ENCODE results near the gene FMN1. TPM values are rescaled to one million over a fixed set of nuclear protein-coding genes. Genes with fewer than 3 reads are reported as not detected.

Gene FMN1
- total and polyA plus RNA-seq, 3 donors from 2014 or later = 17.7 to 53.7 (median 47.4) TPM

DNA sequence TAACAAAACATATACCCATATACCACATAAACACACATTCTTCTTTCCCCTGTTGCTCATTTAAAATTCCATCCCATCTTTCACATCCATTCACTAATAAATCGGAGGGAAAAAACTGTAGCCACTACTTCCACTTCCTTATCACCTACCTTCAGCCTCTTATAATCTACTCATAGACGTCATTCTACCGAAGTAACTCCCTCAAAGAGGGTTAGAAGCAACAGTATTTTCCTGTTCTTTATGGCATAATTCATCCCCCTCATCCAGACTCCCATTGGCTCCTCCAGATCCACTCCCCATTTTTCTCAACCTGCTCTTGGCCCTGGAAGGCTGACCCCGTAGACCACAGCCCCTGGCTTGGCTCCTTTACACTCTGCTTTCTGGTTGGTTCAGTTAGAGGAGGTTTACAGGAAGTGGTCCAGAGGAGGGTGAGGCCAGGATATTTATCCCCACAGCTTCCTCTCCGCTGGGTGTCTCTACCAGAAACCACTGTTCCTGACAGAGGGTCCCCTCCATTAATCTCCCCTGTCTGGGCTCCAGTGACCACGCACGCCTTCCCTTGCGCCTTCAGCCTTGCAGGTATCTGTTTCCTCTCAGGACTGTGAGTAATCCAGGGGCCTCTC is 46.3 kb downstream of the FMN1 start:
- H3K4me3 ChIP-seq = no peak overlapping the region
- intact Hi-C loops (cut with DNase I; ENCODE audit: low total_unique reads) = no loop called here

DNA sequence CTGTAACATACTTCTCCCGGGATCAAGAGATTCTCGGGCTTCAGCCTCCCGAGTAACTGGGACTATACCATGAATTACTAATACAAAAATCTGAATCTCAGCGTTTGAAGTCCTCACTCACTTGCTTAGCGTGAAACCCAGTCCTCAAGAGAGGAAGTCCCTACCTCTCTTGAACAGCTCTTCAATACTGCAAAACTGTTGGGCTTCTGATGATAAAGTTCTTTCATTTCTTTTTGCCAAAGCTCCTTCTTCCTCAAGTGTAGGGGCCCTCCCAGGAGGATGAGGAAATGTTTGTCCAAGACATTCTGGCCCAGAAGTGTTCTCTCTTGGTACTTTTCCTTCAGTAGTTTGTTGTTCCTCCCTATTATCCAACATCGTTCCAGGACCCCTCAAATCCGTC is 48.5 kb downstream of the FMN1 start:
- TF ChIP-seq, protein P1, sequence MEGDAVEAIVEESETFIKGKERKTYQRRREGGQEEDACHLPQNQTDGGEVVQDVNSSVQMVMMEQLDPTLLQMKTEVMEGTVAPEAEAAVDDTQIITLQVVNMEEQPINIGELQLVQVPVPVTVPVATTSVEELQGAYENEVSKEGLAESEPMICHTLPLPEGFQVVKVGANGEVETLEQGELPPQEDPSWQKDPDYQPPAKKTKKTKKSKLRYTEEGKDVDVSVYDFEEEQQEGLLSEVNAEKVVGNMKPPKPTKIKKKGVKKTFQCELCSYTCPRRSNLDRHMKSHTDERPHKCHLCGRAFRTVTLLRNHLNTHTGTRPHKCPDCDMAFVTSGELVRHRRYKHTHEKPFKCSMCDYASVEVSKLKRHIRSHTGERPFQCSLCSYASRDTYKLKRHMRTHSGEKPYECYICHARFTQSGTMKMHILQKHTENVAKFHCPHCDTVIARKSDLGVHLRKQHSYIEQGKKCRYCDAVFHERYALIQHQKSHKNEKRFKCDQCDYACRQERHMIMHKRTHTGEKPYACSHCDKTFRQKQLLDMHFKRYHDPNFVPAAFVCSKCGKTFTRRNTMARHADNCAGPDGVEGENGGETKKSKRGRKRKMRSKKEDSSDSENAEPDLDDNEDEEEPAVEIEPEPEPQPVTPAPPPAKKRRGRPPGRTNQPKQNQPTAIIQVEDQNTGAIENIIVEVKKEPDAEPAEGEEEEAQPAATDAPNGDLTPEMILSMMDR (IDR thresholded peaks at IDR 0.05) = no peak
- no peak for TF ChIP-seq POLR2A (IDR thresholded peaks at IDR 0.05)
- WGBS, 2 donors = 88 to 92% methylated on average over 7 of the region's 7 CpGs
- no peak for DNase-seq
- no peaks in the 10 kb centered on the region for H3K36me3 ChIP-seq (ENCODE audit: low read depth, missing control alignments)
- no peaks in the 10 kb centered on the region for H3K27me3 ChIP-seq
- intact Hi-C loops (cut with DNase I; ENCODE audit: low total_unique reads) = no loop called here
- H3K4me3 ChIP-seq = no peak overlapping the region
- H3K9me3 ChIP-seq = no peaks in the 10 kb centered on the region
- no peak overlapping the region for H3K27ac ChIP-seq
- no peaks in the 10 kb centered on the region for H3K4me1 ChIP-seq

More for the DNA sequence above, 46.3 kb downstream of the FMN1 start:
- Histone ChIP-seq H3K27me3 (no peaks in the 10 kb centered on the region), H3K36me3 (ENCODE audit: low read depth, missing control alignments) (no peaks in the 10 kb centered on the region), H3K27ac (no peak overlapping the region), H3K4me1 (no peaks in the 10 kb centered on the region), H3K9me3 (no peaks in the 10 kb centered on the region)
- no peak for DNase-seq
- TF ChIP-seq, protein P1 (IDR thresholded peaks at IDR 0.05) = no peak
- no peak for TF ChIP-seq POLR2A (IDR thresholded peaks at IDR 0.05)
- WGBS, 2 donors = 68 to 74% methylated on average over 8 of the region's 8 CpGs

DNA sequence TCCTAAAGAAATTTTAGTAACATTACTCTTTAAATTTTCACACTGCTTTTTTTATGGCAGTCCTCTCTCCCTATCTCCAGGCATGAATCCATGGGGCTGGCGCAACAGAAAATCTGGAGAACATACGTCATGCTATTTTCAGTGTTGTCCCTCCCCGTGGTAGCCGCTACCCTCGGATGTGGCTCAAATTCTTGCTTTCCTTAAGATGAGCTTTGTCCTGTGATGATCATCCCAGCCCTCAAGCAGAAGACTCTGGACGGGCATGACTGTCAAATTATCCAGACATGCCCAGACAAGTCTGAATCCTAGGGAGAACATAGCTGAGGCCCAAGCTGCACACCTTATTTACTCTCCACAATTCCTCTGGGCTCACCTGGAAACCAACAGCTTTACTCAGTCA is 49.1 kb downstream of the FMN1 start:
- no peaks in the 10 kb centered on the region for H3K27me3 ChIP-seq
- no peak for DNase-seq
- no peak overlapping the region for H3K27ac ChIP-seq
- intact Hi-C loops (cut with DNase I; ENCODE audit: low total_unique reads) = no loop called here
- no peaks in the 10 kb centered on the region for H3K4me1 ChIP-seq
- H3K9me3 ChIP-seq = no peaks in the 10 kb centered on the region
- no peaks in the 10 kb centered on the region for H3K36me3 ChIP-seq (ENCODE audit: low read depth, missing control alignments)
- 82% methylated on average over 6 of the region's 6 CpGs for WGBS, 2 donors
- TF ChIP-seq POLR2A (IDR thresholded peaks at IDR 0.05) = no peak
- TF ChIP-seq, protein P1 (IDR thresholded peaks at IDR 0.05) = no peak
- H3K4me3 ChIP-seq = no peak overlapping the region

DNA sequence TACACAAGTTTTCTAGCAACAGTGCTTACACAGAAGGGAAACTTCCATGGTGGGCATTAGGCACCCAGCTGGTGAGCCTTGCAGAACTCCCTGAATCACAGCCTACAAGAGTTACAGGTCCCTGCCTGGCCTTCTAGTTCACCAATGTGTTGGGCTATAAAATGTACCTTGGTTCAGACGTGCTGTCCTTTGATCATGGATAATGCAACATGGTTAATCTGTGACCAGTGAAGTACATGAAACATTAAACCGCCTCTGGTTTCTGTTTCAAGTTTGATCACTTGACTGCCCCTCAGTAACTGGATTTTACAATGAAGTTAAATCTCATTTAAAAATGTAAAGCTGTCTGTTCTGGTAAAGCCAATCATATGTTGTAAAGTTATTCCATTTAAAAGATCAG is 51.8 kb downstream of the FMN1 start:
- 75 to 88% methylated on average over 2 of the region's 2 CpGs for WGBS, 2 donors
- no peaks in the 10 kb centered on the region for H3K36me3 ChIP-seq (ENCODE audit: low read depth, missing control alignments)
- H3K27ac ChIP-seq = no peak overlapping the region
- no peaks in the 10 kb centered on the region for H3K4me1 ChIP-seq
- TF ChIP-seq, protein P1 (IDR thresholded peaks at IDR 0.05) = no peak
- no peak for TF ChIP-seq POLR2A (IDR thresholded peaks at IDR 0.05)
- H3K9me3 ChIP-seq = no peaks in the 10 kb centered on the region
- no peak overlapping the region for H3K4me3 ChIP-seq
- DNase-seq = no peak
- intact Hi-C loops (cut with DNase I; ENCODE audit: low total_unique reads) = no loop called here
- H3K27me3 ChIP-seq = no peaks in the 10 kb centered on the region

DNA sequence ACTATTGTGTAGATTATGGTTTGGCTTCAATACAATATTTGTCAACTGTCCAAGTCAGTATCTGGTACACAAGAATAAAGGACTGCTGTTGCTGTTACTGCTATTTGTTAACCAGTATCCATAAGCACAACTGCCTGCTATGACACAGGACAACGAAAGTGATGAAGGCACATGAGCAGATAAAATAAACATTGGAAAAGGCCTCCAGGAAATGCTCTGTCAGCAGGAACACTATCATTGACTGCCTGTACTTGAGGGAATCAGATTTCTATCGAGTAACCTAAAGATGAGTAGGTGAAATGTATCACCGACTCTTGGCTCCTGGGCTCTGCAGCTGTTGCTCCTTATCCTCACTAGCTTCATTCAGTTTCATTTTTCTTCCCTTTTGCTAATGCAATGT is 56.5 kb downstream of the FMN1 start:
- no peak for DNase-seq
- Histone ChIP-seq H3K27ac (no peak overlapping the region), H3K27me3 (no peaks in the 10 kb centered on the region), H3K4me3 (no peak overlapping the region), H3K36me3 (ENCODE audit: low read depth, missing control alignments) (no peaks in the 10 kb centered on the region), H3K9me3 (no peaks in the 10 kb centered on the region), H3K4me1 (peaks cover 4% of the 10 kb centered on the region)
- WGBS, 2 donors = 33 to 41% methylated on average over 3 of the region's 3 CpGs
- TF ChIP-seq, protein P1 (IDR thresholded peaks at IDR 0.05) = no peak
- no peak for TF ChIP-seq POLR2A (IDR thresholded peaks at IDR 0.05)
- intact Hi-C loops (cut with DNase I; ENCODE audit: low total_unique reads) = no loop called here

Measured in testis (tissue), 3 donors.